ENCODE measurements around the gene ARL10. TPM values are rescaled to one million over a fixed set of nuclear protein-coding genes. Genes with fewer than 3 reads are reported as not detected.

Gene ARL10
- total RNA-seq, 1 donor from 2014 or later, result 9.1 TPM

DNA sequence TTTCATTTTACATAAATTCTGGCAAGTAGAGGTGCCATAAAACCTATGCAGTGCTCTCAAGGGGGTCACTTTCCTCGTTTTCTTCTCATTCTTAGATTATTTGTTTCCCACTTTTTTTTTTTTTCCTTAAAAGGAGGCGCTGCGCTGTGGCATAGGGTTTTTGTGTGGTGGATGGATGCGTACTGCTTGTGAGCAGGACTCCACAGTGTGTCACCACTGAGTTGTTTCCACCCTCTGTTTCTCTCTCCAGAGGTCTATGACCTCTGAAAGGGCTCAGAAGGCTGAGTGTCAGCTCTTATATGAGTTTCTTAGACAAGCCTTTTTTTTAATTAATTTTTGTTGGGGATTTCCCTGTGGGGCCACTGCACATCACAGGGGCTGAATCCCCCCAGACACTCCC lies 64.7 kb downstream of the ARL10 start:
- no peak overlapping the region for H3K9ac ChIP-seq
- H3F3A ChIP-seq (ENCODE audit: low read depth), result no peaks in the 10 kb centered on the region
- no peaks in the 10 kb centered on the region for H3K27me3 ChIP-seq
- H3K9me3 ChIP-seq (ENCODE audit: low read depth), result no peaks in the 10 kb centered on the region
- H3K4me1 ChIP-seq, result no peaks in the 10 kb centered on the region
- no peak overlapping the region for H3K27ac ChIP-seq
- H4K20me1 ChIP-seq (ENCODE audit: low read depth), result no peaks in the 10 kb centered on the region
- no peak for DNase-seq (ENCODE audit: low spot score)
- H3K4me2 ChIP-seq, result no peak overlapping the region
- H3K36me3 ChIP-seq, result no peaks in the 10 kb centered on the region
- no peak for TF ChIP-seq EZH2phosphoT487 (IDR thresholded peaks at IDR 0.05)
- no peak for TF ChIP-seq EZH2 (IDR thresholded peaks at IDR 0.05)
- TF ChIP-seq, protein P1, sequence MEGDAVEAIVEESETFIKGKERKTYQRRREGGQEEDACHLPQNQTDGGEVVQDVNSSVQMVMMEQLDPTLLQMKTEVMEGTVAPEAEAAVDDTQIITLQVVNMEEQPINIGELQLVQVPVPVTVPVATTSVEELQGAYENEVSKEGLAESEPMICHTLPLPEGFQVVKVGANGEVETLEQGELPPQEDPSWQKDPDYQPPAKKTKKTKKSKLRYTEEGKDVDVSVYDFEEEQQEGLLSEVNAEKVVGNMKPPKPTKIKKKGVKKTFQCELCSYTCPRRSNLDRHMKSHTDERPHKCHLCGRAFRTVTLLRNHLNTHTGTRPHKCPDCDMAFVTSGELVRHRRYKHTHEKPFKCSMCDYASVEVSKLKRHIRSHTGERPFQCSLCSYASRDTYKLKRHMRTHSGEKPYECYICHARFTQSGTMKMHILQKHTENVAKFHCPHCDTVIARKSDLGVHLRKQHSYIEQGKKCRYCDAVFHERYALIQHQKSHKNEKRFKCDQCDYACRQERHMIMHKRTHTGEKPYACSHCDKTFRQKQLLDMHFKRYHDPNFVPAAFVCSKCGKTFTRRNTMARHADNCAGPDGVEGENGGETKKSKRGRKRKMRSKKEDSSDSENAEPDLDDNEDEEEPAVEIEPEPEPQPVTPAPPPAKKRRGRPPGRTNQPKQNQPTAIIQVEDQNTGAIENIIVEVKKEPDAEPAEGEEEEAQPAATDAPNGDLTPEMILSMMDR (IDR thresholded peaks at IDR 0.05), result no peak
- no peak overlapping the region for H3K4me3 ChIP-seq
- no peaks in the 10 kb centered on the region for H3K79me2 ChIP-seq (ENCODE audit: low read depth)
- H3K9me3 Mint-ChIP-seq, result peaks cover 12% of the 10 kb centered on the region
- H3K4me3 Mint-ChIP-seq, result no peak overlapping the region
- peaks cover 7% of the 10 kb centered on the region for H3K4me1 Mint-ChIP-seq
- no peak overlapping the region for H3K27ac Mint-ChIP-seq
- no peak overlapping the region for H2AFZ ChIP-seq (replicated peaks)
- peaks cover 6% of the 10 kb centered on the region for H3K27me3 Mint-ChIP-seq (ENCODE audit: insufficient read depth, low read depth)
- H3K36me3 Mint-ChIP-seq, result peaks cover 6% of the 10 kb centered on the region

MicroRNAs within 50 kb of the gene (microRNA counts, 767-probe panel; counts per million panel counts)
- 460 counts per million, percentile 90 among the panel's probes with 10 or more counts for microRNA hsa-miR-1271-5p

Small RNAs within 50 kb of the gene (microRNA-seq; reads per million reads assigned to microRNA genes)
- gene MIR1271, result 1.6 reads per million

Small RNAs within 50 kb of the gene (small RNA-seq; reads per million reads assigned to genes)
- gene MIR1271, result 0.57 reads per million, percentile 60 among the genes with 10 or more reads in this experiment

Other genes starting within 250 kb of the ARL10 start
- 10.9 and 15.7 TPM in 2 replicates for gene SIMC1, start 127.1 kb upstream of the ARL10 start, total RNA-seq (ENCODE audit: low replicate concordance)
- 116 and 126 TPM in 2 replicates for gene KIAA1191, start 3.7 kb upstream of the ARL10 start, total RNA-seq (ENCODE audit: low replicate concordance)
- gene NOP16, start 23.1 kb downstream of the ARL10 start, total RNA-seq (ENCODE audit: low replicate concordance), result 10.3 and 14.5 TPM in 2 replicates
- 40.1 and 65.6 TPM in 2 replicates for gene HIGD2A, start 23.3 kb downstream of the ARL10 start, total RNA-seq (ENCODE audit: low replicate concordance)
- 12.6 and 29.2 TPM in 2 replicates for gene CLTB, start 51.1 kb downstream of the ARL10 start, total RNA-seq (ENCODE audit: low replicate concordance)
- 32.3 and 33.4 TPM in 2 replicates for gene FAF2, start 82.9 kb downstream of the ARL10 start, total RNA-seq (ENCODE audit: low replicate concordance)
- 11.7 and 38.7 TPM in 2 replicates for gene RNF44, start 171.9 kb downstream of the ARL10 start, total RNA-seq (ENCODE audit: low replicate concordance)
- gene CDHR2, start 183.9 kb downstream of the ARL10 start, total RNA-seq (ENCODE audit: low replicate concordance), result not detected in 2 replicates
- gene GPRIN1, start 244.7 kb downstream of the ARL10 start, total RNA-seq (ENCODE audit: low replicate concordance), result 0.67 and 3.7 TPM in 2 replicates

Measured in neural progenitor cell (in vitro differentiated cells).